ENCODE measurements around the gene ACOXL.

Gene ACOXL

DNA sequence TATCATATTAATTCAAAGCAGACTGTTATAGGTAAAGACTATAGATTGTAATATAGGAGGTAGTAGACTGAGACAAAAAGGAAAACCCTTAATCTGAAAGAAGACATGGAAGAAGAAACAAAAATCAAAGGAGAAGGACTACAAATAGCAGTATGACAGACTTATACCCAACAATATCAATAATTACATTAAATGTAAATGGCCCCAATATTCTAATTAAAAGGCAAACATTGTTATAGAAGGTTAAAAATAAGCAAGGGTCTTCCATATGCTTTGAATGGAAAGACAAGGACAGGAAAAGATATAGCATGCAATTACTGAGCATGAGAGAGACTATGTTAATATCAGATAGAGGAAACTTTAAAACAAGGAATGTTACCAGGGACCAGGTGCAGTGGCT, 278.8 kb downstream of the ACOXL start:
- Mint-ChIP-seq H3K9me3 (peaks cover 11% of the 10 kb centered on the region), H3K27me3 (peaks cover 41% of the 10 kb centered on the region), H3K36me3 (ENCODE audit: low read depth) (no peaks in the 10 kb centered on the region), H3K4me3 (no peak overlapping the region), H3K27ac (no peak overlapping the region), H3K4me1 (ENCODE audit: low read depth) (peaks cover 12% of the 10 kb centered on the region)

- Mint-ChIP-seq H3K27me3 (peaks cover 16% of the 10 kb centered on the region), H3K9me3 (peaks cover 11% of the 10 kb centered on the region), H3K4me1 (ENCODE audit: low read depth) (peaks cover 12% of the 10 kb centered on the region), H3K27ac (no peak overlapping the region), H3K4me3 (no peak overlapping the region), H3K36me3 (ENCODE audit: low read depth) (no peaks in the 10 kb centered on the region)
These were observed 283.1 kb downstream of the ACOXL start for GRCh38 chr2:111015283-111015995.

- peaks cover 18% of the 10 kb centered on the region for H3K27me3 Mint-ChIP-seq
- no peak overlapping the region for H3K27ac Mint-ChIP-seq
- no peak overlapping the region for H3K4me3 Mint-ChIP-seq
- H3K36me3 Mint-ChIP-seq (ENCODE audit: low read depth): no peaks in the 10 kb centered on the region
- peaks cover 12% of the 10 kb centered on the region for H3K4me1 Mint-ChIP-seq (ENCODE audit: low read depth)
- peaks cover 6% of the 10 kb centered on the region for H3K9me3 Mint-ChIP-seq
These were observed 284.8 kb downstream of the ACOXL start for GRCh38 chr2:111017034-111017622.

DNA sequence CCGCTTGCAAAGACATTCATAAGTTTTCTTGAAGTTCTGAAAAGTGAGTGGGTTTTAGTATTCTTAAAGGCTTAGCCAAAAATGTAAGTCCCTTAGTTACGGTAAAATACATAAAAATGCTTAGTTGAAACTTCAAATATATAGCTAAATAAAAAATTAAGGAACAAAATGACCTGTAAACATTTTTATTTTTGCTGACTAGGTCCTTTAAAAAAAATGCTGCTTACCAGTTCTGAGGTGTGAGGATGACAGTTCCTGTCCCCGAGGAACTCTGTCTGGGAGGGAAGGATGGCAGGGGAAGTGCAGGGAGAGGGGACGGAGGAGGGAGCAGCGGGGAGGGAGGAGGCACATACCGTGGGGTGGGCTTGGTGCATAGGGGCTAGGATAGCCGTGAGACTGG, 285.5 kb downstream of the ACOXL start:
- H3K36me3 Mint-ChIP-seq (ENCODE audit: low read depth): no peaks in the 10 kb centered on the region
- peaks cover 6% of the 10 kb centered on the region for H3K9me3 Mint-ChIP-seq
- H3K27ac Mint-ChIP-seq: no peak overlapping the region
- peaks cover 12% of the 10 kb centered on the region for H3K4me1 Mint-ChIP-seq (ENCODE audit: low read depth)
- H3K4me3 Mint-ChIP-seq: no peak overlapping the region
- H3K27me3 Mint-ChIP-seq: peaks cover 15% of the 10 kb centered on the region

GRCh38 chr2:111019381-111019780, 287.0 kb downstream of the ACOXL start:
- no peaks in the 10 kb centered on the region for H3K9me3 Mint-ChIP-seq
- peaks cover 19% of the 10 kb centered on the region for H3K27me3 Mint-ChIP-seq
- no peak overlapping the region for H3K27ac Mint-ChIP-seq
- H3K36me3 Mint-ChIP-seq (ENCODE audit: low read depth): no peaks in the 10 kb centered on the region
- H3K4me1 Mint-ChIP-seq (ENCODE audit: low read depth): peaks cover 12% of the 10 kb centered on the region
- no peak overlapping the region for H3K4me3 Mint-ChIP-seq

- Mint-ChIP-seq H3K27ac (no peak overlapping the region), H3K4me3 (no peak overlapping the region), H3K36me3 (ENCODE audit: low read depth) (no peaks in the 10 kb centered on the region), H3K27me3 (peaks cover 27% of the 10 kb centered on the region), H3K4me1 (ENCODE audit: low read depth) (peaks cover 10% of the 10 kb centered on the region), H3K9me3 (no peaks in the 10 kb centered on the region)
These were observed 290.3 kb downstream of the ACOXL start for GRCh38 chr2:111022633-111023032.

DNA sequence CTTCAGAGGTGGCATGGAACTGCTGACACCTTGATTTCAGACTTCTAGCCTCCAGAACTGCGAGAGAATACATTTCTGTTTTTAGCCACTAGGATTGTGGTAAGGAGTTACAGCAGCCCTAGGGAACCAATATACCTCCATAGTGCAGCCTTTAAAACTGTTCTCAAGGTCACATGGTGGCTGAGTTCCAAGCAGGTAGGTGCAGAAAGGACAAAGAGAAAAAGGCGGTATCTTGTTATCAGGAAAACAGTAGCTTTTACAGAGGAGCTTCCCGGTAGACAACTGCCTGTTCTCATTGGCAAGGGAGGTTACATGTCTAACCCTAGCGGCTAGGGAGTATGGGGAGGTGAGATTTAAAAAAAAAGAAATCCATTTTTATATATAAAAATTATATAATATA, 292.1 kb downstream of the ACOXL start:
- H3K4me1 Mint-ChIP-seq (ENCODE audit: low read depth): peaks cover 10% of the 10 kb centered on the region
- peaks cover 32% of the 10 kb centered on the region for H3K27me3 Mint-ChIP-seq
- no peak overlapping the region for H3K27ac Mint-ChIP-seq
- H3K9me3 Mint-ChIP-seq: no peaks in the 10 kb centered on the region
- H3K36me3 Mint-ChIP-seq (ENCODE audit: low read depth): no peaks in the 10 kb centered on the region
- no peak overlapping the region for H3K4me3 Mint-ChIP-seq

- Mint-ChIP-seq H3K4me1 (ENCODE audit: low read depth) (peaks cover 10% of the 10 kb centered on the region), H3K27me3 (peaks cover 38% of the 10 kb centered on the region), H3K9me3 (no peaks in the 10 kb centered on the region), H3K36me3 (ENCODE audit: low read depth) (no peaks in the 10 kb centered on the region), H3K27ac (no peak overlapping the region), H3K4me3 (no peak overlapping the region)
These were observed 292.9 kb downstream of the ACOXL start for GRCh38 chr2:111025288-111025687.

DNA sequence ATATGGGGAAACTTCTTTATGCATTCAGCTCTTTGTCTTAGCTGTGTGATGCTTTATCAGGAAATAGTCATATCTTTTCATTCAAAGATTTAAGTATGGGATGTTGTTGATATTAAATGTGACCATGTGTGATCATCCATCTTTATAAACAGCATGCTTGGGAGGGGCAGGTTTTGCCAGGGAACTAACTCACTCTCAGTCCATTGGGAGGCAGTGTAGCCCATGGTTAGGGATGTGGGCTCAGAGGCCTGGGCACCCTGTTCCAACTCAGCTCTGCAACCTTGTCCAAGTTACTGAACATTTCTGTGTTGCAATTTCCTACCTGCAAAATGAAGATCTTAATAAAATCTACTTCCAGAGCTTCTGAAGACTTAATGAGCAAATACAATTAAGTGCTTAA, 296.3 kb downstream of the ACOXL start:
- no peak overlapping the region for H3K4me3 Mint-ChIP-seq
- no peak overlapping the region for H3K27ac Mint-ChIP-seq
- H3K9me3 Mint-ChIP-seq: no peaks in the 10 kb centered on the region
- H3K36me3 Mint-ChIP-seq (ENCODE audit: low read depth): no peaks in the 10 kb centered on the region
- H3K4me1 Mint-ChIP-seq (ENCODE audit: low read depth): peaks cover 19% of the 10 kb centered on the region
- H3K27me3 Mint-ChIP-seq: peaks cover 48% of the 10 kb centered on the region

- Mint-ChIP-seq H3K27ac (no peak overlapping the region), H3K4me3 (no peak overlapping the region), H3K9me3 (no peaks in the 10 kb centered on the region), H3K4me1 (ENCODE audit: low read depth) (peaks cover 21% of the 10 kb centered on the region), H3K27me3 (peaks cover 50% of the 10 kb centered on the region), H3K36me3 (ENCODE audit: low read depth) (no peaks in the 10 kb centered on the region)
These were observed 297.0 kb downstream of the ACOXL start for GRCh38 chr2:111029181-111029927.

DNA sequence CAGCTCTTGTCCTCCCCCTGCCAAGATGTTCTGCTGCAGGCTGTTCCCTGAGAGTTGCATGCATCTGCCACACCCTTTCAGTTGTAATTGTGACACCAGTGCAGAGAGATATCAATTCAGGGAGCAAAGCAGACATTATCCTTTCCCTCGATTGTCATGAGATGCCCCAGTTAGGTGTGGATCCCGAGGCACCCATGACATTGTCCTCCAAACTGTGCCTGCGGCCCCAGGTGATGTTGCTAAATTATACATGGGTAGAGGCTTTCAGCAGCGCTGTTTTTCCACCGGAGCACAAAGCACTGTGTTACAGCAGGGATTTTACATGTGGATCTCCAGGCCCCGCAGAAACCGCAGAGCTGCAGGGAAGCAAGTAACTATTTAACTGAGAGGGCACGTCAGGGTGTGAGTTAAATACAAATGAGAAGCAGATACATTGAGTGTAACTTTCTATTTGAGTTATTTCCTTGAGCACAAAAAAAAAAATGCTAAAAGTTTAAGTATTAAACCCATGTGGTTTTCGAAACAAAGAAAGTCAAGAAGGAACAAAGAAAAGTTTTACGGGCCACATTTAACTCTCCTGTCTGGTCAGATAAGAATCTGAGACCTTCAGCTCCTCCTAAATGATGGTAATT, 298.0 kb downstream of the ACOXL start:
- no peaks in the 10 kb centered on the region for H3K36me3 Mint-ChIP-seq (ENCODE audit: low read depth)
- no peak overlapping the region for H3K4me3 Mint-ChIP-seq
- H3K27ac Mint-ChIP-seq: no peak overlapping the region
- peaks cover 19% of the 10 kb centered on the region for H3K4me1 Mint-ChIP-seq (ENCODE audit: low read depth)
- no peaks in the 10 kb centered on the region for H3K9me3 Mint-ChIP-seq
- peaks cover 55% of the 10 kb centered on the region for H3K27me3 Mint-ChIP-seq

- Mint-ChIP-seq H3K36me3 (ENCODE audit: low read depth) (no peaks in the 10 kb centered on the region), H3K27ac (no peak overlapping the region), H3K4me3 (no peak overlapping the region), H3K9me3 (no peaks in the 10 kb centered on the region), H3K4me1 (ENCODE audit: low read depth) (peaks cover 18% of the 10 kb centered on the region), H3K27me3 (peaks cover 59% of the 10 kb centered on the region)
These were observed 298.6 kb downstream of the ACOXL start for GRCh38 chr2:111030945-111031344.

GRCh38 chr2:111031546-111032478, 299.4 kb downstream of the ACOXL start:
- no peak overlapping the region for H3K4me3 Mint-ChIP-seq
- H3K4me1 Mint-ChIP-seq (ENCODE audit: low read depth): peaks cover 24% of the 10 kb centered on the region
- H3K27ac Mint-ChIP-seq: no peak overlapping the region
- H3K9me3 Mint-ChIP-seq: no peaks in the 10 kb centered on the region
- no peaks in the 10 kb centered on the region for H3K36me3 Mint-ChIP-seq (ENCODE audit: low read depth)
- H3K27me3 Mint-ChIP-seq: peaks cover 60% of the 10 kb centered on the region

DNA sequence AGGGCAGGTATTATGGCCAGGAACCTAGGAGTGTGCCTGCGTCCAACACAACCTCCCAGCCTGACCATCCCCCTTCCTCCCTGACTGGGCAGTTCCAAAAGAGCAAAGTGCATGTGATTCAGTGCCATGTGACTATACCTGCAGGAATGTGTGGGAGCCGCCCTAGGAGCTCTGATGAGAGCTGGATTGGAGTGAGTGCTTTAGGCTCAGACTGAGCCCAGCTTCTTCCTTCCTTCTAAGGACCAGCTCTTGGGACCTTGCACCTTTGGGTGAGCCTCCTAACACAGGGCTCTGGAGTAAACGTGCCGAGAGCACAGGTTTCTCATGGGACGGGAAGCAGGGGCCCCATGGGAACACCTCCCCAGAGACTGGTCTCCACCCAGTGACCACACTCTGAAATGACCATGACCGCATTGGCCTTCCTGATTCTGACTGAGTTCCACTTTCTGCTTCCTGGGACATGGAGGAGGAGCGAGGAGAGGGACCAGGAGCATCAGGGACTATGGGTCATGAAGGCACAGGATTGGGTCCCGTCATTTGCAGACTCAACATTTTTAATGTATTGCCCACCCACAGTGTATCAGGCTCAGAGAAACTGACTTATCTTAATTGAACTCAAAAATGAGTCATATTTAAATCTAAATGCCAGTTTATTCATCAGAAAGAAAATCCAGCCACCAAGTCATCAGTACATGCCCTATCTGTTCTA, 300.5 kb downstream of the ACOXL start:
- Mint-ChIP-seq H3K9me3 (no peaks in the 10 kb centered on the region), H3K4me3 (no peak overlapping the region), H3K27ac (peak overlapping the region; percentile 37), H3K36me3 (ENCODE audit: low read depth) (no peaks in the 10 kb centered on the region), H3K4me1 (ENCODE audit: low read depth) (peaks cover 34% of the 10 kb centered on the region), H3K27me3 (peaks cover 64% of the 10 kb centered on the region)

All from stimulated activated naive CD8-positive, alpha-beta T cell treated with anti-CD3 and anti-CD28 coated beads, Interleukin-15, Interleukin-2, amounts not matched to agents 100 ng/mL and 50 ng/mL, for 24 hours (primary cell).